PC-9 (cell line): Measurements from ENCODE around the gene CLASP1. TPM values are rescaled to one million over a fixed set of nuclear protein-coding genes. Genes with fewer than 3 reads are reported as not detected.

Source experiments
- BruUV-seq: library from RNA; stranded (reverse); fragments of 400-500 nt; replicated peaks from 2 replicates; lab custom pipeline; 2021; lab: Mats Ljungman, UMichigan
- CTCF ChIA-PET: fragments of 300-600 bp; sonication (Branson Sonifier 250); formaldehyde crosslinking; loops from one replicate; lab custom pipeline; 2022; ENCODE audit warnings: antibody characterized with exemption; lab: Charles Lee
- POLR2A ChIA-PET: fragments of 300-600 bp; sonication (Branson Sonifier 250); formaldehyde crosslinking; loops from one replicate; lab custom pipeline; 2022; ENCODE audit warnings: antibody characterized with exemption; ENCODE audit not compliant: unreplicated experiment; lab: Charles Lee
- DNase-seq, 2 experiments: peaks; one replicate each; pipeline versions ENCODE4 v3.0.0 to v3.0.0-alpha.2; 2015 to 2022; ENCODE audit warnings: mixed read lengths in 1 of 2
- H2AFZ ChIP-seq: fragments of 200-600 bp; sonication (generic); 2 replicates; pipeline ENCODE4 v1.8.1; 2017; ENCODE audit warnings: antibody characterized with exemption
- H3F3A ChIP-seq: fragments of 200-600 bp; sonication (generic); 2 replicates; pipeline ENCODE4 v1.8.1; 2017; ENCODE audit warnings: antibody characterized with exemption, mild to moderate bottlenecking, low read depth; ENCODE audit not compliant: insufficient read depth
- H3K27ac ChIP-seq: fragments of 200-600 bp; sonication (generic); 2 replicates; pipeline ENCODE4 v1.6.1; 2016; ENCODE audit warnings: mixed run types
- H3K27me3 ChIP-seq: fragments of 200-600 bp; sonication (generic); 2 replicates; pipeline ENCODE4 v1.6.1; 2016; ENCODE audit warnings: low read depth, mixed run types; ENCODE audit not compliant: insufficient read depth
- H3K36me3 ChIP-seq: fragments of 200-600 bp; sonication (generic); 2 replicates; pipeline ENCODE4 v1.6.1; 2016; ENCODE audit warnings: low read depth, mixed run types
- H3K4me1 ChIP-seq: fragments of 200-600 bp; sonication (generic); replicated peaks from 2 replicates; pipeline ENCODE4 v1.6.1; 2016; ENCODE audit warnings: mixed run types; ENCODE audit not compliant: insufficient read depth
- H3K4me2 ChIP-seq: fragments of 200-600 bp; sonication (generic); 2 replicates; pipeline ENCODE4 v1.6.1; 2017; ENCODE audit warnings: mixed run types
- H3K4me3 ChIP-seq: fragments of 200-600 bp; sonication (generic); 2 replicates; pipeline ENCODE4 v1.6.1; 2016; ENCODE audit warnings: mixed run types
- H3K79me2 ChIP-seq: fragments of 200-600 bp; sonication (generic); 2 replicates; pipeline ENCODE4 v1.6.1; 2017; ENCODE audit warnings: low read depth, mixed run types
- H3K9me2 ChIP-seq: fragments of 200-600 bp; sonication (generic); 2 replicates; pipeline ENCODE4 v1.8.1; 2017; ENCODE audit warnings: mild to moderate bottlenecking; ENCODE audit not compliant: insufficient read depth
- H3K9me3 ChIP-seq: fragments of 200-600 bp; sonication (generic); 2 replicates; pipeline ENCODE4 v1.8.1; 2016; ENCODE audit warnings: low read depth; ENCODE audit not compliant: insufficient read depth
- H4K20me1 ChIP-seq: fragments of 200-600 bp; sonication (generic); 2 replicates; pipeline ENCODE4 v1.8.1; 2017; ENCODE audit not compliant: insufficient read depth
- EZH2 ChIP-seq: fragments of 200-600 bp; sonication (generic); IDR thresholded peaks from 2 replicates; pipeline ENCODE4 v1.8.0; 2017; ENCODE audit warnings: antibody characterized with exemption, low read depth
- intact Hi-C: fragments of 100-400 bp; cut with micrococcal nuclease; formaldehyde crosslinking; loops from one replicate; pipeline ENCODE4 v1.10.0; 2022; ENCODE audit not compliant: unreplicated experiment
- total RNA-seq: library from RNA; stranded (reverse); gene quantifications from 2 replicates; pipeline ENCODE4 v1.2.3, GENCODE V29; 2021
- TF ChIP-seq, protein P1 (sequence below): fragments of 200-600 bp; sonication (generic); conservative IDR thresholded peaks from 2 replicates; pipeline ENCODE4 v1.6.1; 2017; ENCODE audit warnings: mixed run types, antibody characterized with exemption, mild to moderate bottlenecking, moderate library complexity

CLASP1 gene
- total RNA-seq, 1 experiment from 2014 or later, result 61.8 TPM

DNA sequence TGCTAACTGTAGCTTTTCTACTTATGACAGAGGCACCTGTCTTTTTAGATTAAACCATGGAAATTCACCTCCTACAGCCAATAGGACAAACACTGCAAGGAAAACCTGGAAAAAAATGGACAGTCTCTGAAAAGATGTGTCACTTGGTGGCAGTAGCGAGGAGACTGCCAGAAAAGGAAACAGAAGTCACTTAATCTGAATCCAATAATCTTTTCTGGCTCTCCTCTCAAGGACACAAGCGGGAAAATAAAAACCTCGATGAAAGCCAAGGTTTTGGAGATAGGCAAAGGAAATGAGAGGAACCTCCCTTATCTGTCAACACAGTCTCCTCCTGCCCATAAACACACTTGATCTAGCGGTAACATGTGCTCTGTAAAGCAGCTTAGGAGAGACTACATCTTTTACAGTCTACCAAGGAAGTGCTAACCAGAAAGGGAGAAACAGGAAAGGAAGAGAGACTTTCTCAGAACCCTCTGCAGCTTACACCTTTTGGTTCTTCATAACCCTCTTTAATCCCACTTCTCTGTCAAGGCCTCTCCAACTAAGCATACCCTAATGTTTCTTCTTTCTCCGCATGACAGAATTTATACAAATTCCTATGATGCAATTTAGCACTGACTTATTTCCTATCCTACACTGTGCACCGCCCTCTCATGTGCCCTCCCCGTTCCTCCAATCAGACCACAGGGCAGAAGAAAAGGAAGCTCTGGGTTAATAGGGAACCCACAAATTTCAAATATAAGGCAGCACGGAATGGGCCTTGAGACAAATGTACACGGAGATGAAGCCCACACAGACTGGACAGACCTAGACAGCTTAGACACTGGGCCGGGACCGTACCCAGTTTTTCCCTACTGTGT lies 52.8 kb downstream of the CLASP1 start:
- Histone ChIP-seq H3K27ac (0 out of 2 replicates have a peak overlapping the region, but pooled peaks have one; percentile 13), H4K20me1 (peaks cover 4% of the 10 kb centered on the region), H3K4me3 (no peak overlapping the region), H3K4me2 (peak overlapping the region; percentile 15; the same call in 1 of the 2 replicates), H3F3A (no peaks in the 10 kb centered on the region), H3K27me3 (no peaks in the 10 kb centered on the region), H3K36me3 (no peaks in the 10 kb centered on the region), H2AFZ (no peak overlapping the region), H3K9me2 (no peaks in the 10 kb centered on the region), H3K9me3 (no peaks in the 10 kb centered on the region), H3K4me1 (0 out of 2 replicates have a peak, but pooled peaks cover 3% of the 10 kb centered on the region), H3K79me2 (0 out of 2 replicates have a peak, but pooled peaks cover 18% of the 10 kb centered on the region)
- DNase-seq, result peak; percentile 35 to 49
- no TSS peak for BruUV-seq
- ChIA-PET CTCF (interaction anchor here (0.7 kb wide), 1 partner anchor 136 kb away, joined by 3 read pairs; no protein-coding TSS in a partner anchor), POLR2A (no interaction called here)
- TF ChIP-seq, protein P1, sequence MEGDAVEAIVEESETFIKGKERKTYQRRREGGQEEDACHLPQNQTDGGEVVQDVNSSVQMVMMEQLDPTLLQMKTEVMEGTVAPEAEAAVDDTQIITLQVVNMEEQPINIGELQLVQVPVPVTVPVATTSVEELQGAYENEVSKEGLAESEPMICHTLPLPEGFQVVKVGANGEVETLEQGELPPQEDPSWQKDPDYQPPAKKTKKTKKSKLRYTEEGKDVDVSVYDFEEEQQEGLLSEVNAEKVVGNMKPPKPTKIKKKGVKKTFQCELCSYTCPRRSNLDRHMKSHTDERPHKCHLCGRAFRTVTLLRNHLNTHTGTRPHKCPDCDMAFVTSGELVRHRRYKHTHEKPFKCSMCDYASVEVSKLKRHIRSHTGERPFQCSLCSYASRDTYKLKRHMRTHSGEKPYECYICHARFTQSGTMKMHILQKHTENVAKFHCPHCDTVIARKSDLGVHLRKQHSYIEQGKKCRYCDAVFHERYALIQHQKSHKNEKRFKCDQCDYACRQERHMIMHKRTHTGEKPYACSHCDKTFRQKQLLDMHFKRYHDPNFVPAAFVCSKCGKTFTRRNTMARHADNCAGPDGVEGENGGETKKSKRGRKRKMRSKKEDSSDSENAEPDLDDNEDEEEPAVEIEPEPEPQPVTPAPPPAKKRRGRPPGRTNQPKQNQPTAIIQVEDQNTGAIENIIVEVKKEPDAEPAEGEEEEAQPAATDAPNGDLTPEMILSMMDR, result peak; percentile 71
- TF ChIP-seq EZH2, result no peak
- intact Hi-C loops, result loop anchor here (1.0 to 2.0 kb wide), 2 partner anchors 38 to 122 kb away; no protein-coding TSS in a partner anchor

DNA sequence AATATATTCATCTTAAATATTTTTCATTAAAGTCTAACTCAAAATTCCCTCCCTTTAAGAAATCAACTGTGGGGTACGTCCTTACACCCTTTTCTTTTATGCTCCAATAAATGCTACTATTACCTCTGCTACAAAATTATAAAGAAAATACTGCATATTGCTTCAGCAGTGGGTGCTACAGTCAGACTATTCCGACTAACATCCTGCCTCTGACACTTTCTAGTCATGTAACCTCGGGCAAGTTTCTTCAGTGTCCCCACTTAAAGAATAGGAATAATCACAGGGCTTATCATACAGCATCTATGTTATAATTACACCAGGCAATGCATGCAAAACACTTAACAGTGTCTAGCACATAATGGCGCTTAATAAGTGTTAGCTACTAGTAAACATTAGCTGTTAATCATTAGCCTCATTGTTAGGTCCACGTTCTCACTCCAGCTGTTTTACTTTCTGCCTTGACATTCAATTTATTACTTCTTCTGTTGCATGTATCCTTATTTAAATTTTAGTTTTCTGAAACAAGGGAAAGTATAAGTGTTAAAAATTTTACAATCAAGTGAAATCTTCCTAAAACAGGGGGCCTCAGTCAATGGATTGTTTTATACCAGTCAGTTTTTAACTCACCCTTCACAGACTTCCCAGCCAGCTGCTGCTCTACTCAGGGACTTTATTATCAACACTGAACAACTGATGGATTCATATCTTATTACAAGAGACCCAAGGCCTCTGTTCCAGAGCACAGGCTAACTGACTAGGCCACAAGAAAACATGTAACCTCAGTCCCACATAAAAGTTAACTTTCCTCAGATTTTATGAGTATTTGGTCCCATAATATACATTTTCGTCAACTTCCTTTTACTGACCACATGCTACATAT lies 54.0 kb downstream of the CLASP1 start:
- no peak overlapping the region for H3K27ac ChIP-seq
- no peaks in the 10 kb centered on the region for H3K9me2 ChIP-seq
- CTCF ChIA-PET, result interaction anchor here (0.7 kb wide), 1 partner anchor 137 kb away, joined by 3 read pairs; no protein-coding TSS in a partner anchor
- intact Hi-C loops, result no loop called here
- no peaks in the 10 kb centered on the region for H3K27me3 ChIP-seq
- POLR2A ChIA-PET, result no interaction called here
- H3K36me3 ChIP-seq, result no peaks in the 10 kb centered on the region
- 0 out of 2 replicates have a peak, but pooled peaks cover 3% of the 10 kb centered on the region for H3K4me1 ChIP-seq
- no peak for DNase-seq
- TF ChIP-seq EZH2, result no peak
- TF ChIP-seq, protein P1, result no peak
- no peaks in the 10 kb centered on the region for H3K9me3 ChIP-seq
- no peak overlapping the region for H2AFZ ChIP-seq
- no TSS peak for BruUV-seq
- H4K20me1 ChIP-seq, result peaks cover 4% of the 10 kb centered on the region; the same call in 1 of the 2 replicates
- no peak overlapping the region for H3K4me2 ChIP-seq
- H3K4me3 ChIP-seq, result no peak overlapping the region
- H3K79me2 ChIP-seq, result 0 out of 2 replicates have a peak, but pooled peaks cover 18% of the 10 kb centered on the region
- no peaks in the 10 kb centered on the region for H3F3A ChIP-seq

DNA sequence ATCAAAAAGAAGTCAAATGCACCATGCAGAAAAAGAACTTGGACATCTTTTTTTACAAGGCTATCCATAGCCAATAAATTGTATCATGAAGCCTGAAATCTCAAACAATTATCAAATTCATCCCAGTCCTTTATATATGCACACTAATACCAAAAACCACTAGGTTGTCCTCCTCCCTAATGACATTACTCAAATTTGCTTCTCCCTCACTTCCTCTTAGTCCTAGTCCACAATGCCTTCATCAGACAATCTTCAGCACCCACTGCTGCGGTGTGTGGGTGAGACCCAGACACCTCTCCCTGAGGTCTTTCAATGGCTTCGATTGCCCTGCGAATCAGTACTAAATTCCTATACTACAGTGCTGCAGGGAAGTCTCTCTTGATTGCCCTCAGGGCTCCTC lies 58.1 kb downstream of the CLASP1 start:
- Histone ChIP-seq H3K79me2 (peaks cover 11% of the 10 kb centered on the region; the same call in 1 of the 2 replicates), H3K27me3 (no peaks in the 10 kb centered on the region), H3K4me3 (no peak overlapping the region), H3K4me1 (no peaks in the 10 kb centered on the region), H3K9me3 (no peaks in the 10 kb centered on the region), H3K36me3 (no peaks in the 10 kb centered on the region), H3K27ac (no peak overlapping the region), H3K4me2 (no peak overlapping the region), H2AFZ (no peak overlapping the region), H3K9me2 (no peaks in the 10 kb centered on the region), H3F3A (no peaks in the 10 kb centered on the region), H4K20me1 (peaks cover 4% of the 10 kb centered on the region; the same call in 1 of the 2 replicates)
- intact Hi-C loops, result no loop called here
- no peak for DNase-seq
- ChIA-PET POLR2A (interaction anchor here (0.5 kb wide), 1 partner anchor 205 kb away, joined by 3 read pairs; no protein-coding TSS in a partner anchor), CTCF (no interaction called here)
- TF ChIP-seq, protein P1, result no peak
- TF ChIP-seq EZH2, result no peak
- no TSS peak for BruUV-seq
